Body of pancreas (tissue), 4 donors: ENCODE data around the gene FAM170B.

Experiments used
- CTCF ChIP-seq, 7 experiments: fragments of 450-650 bp in 4 of 7; fragments of 200-600 bp in 3 of 7; sonication (generic) in 3 of 7; IDR thresholded peaks; one replicate each; pipeline ENCODE4 v1.5.1; 2016 to 2019; ENCODE audit warnings: antibody characterized with exemption in 7 of 7
- POLR2A ChIP-seq, 3 donors: fragments of 450-650 bp; IDR thresholded peaks; one replicate each; pipeline ENCODE4 v1.6.1; 2016; ENCODE audit warnings: antibody characterized with exemption in 3 of 3, mild to moderate bottlenecking in 2 of 3

DNA sequence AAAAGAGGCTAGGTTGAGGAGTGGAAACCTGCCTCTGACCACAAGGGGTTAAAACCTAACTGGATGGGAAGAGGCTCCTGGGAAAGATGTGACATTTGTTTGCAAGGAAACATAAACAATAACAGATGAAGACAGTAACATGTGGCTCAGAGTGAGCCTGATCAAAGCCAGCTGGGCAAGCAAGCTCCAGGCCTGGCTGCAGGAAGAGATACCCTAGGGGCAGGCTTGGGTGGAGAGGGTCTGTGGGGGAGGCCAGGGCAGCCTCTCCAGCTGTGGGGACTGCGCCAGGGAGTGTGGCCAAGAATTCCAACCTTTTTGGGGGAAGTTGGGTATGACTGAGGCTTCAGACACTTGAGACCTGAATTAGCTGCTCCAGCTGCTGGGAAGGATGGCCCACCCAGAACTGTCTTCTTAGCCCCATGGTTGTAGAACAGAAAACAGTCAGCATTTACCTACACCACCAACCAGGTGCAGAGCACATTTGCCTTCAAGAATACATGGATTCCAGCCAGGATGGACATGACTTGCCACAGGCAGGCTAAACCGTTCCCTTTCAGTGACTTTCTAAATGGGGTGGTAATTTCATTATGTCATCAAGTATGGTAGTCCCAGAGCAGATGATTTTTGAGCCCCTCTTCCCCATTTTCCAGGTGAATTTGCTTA, 10.4 kb upstream of the FAM170B start:
- TF ChIP-seq CTCF (IDR thresholded peaks at IDR 0.05) (no peak), POLR2A (IDR thresholded peaks at IDR 0.05) (no peak)
